ENCODE measurements around the gene MAST4. TPM values are rescaled to one million over a fixed set of nuclear protein-coding genes. Genes with fewer than 3 reads are reported as not detected.

Gene MAST4
- total and polyA plus RNA-seq, 2 of the 13 experiments (the other 11 are each of a cell fraction or from before 2014, with no cell fraction given): 3.4 to 3.7 TPM

DNA sequence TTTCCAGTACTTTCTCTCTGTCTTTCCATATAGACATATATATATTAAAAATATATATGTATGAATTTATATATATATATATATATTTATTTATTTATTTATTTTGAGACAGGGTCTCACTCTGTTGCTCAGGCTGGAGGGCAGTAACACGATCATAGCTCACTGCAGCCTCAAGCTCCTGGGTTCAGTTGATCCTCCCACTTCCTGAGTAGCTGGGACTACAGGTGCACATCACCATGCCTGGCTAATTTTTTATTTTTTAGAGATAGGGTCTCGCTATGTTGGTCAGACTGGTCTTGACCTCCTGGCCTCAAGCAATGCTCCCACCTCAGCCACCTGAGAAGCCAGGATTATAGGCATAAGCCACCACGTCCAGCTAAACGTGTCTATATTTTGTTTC, 390.3 kb downstream of the MAST4 start:
- ChIA-PET POLR2A (interaction anchor here (0.8 kb wide), 1 partner anchor 108 kb away, joined by 3 read pairs; no protein-coding TSS in a partner anchor), CTCF (ENCODE audit: low intra/inter-chr PET ratio, low total read pairs) (no interaction called here)
- no peaks in the 10 kb centered on the region for H3K9me3 ChIP-seq (ENCODE audit: low read length)
- H3K4me1 ChIP-seq (ENCODE audit: insufficient read depth, low read length): peaks cover 24% of the 10 kb centered on the region
- no peaks in the 10 kb centered on the region; a peak in 1 of 5 replicates for H3K27me3 ChIP-seq (ENCODE audit: control insufficient read depth in 1 of 2, insufficient read depth in 2 of 2, low read length in 2 of 2)
- no peaks in the 10 kb centered on the region for H3K36me3 ChIP-seq (replicated peaks in 1 of 2; ENCODE audit: control insufficient read depth in 1 of 2, insufficient read depth in 2 of 2, low read length in 2 of 2)
- DNase-seq (ENCODE audit: low spot score): no peak
- no peak overlapping the region for H2AFZ ChIP-seq (ENCODE audit: low read length)
- BruUV-seq (replicated peaks): no TSS peak
- no peak for ATAC-seq
- no peak overlapping the region for H3K27ac ChIP-seq (ENCODE audit: extremely low read length, insufficient read depth, low read length)
- H3K4me3 ChIP-seq (replicated peaks in 1 of 3; ENCODE audit: insufficient read depth in 1 of 3, low read depth in 2 of 3, low read length in 3 of 3): no peak overlapping the region
- intact Hi-C loops (cut with micrococcal nuclease; ENCODE audit: unreplicated experiment): loop anchor here (5.0 kb wide), 1 partner anchor 111 kb away; no protein-coding TSS in a partner anchor
- in situ Hi-C loops (cut with HindIII; ENCODE audit: extremely low pct_ligation_motif_present, low pct_unique_long_range_greater_than_20kb): loop anchor here (10.0 kb wide), 1 partner anchor 218 kb away; no protein-coding TSS in a partner anchor
- FAIRE-seq: no peak
- H3K9ac ChIP-seq (ENCODE audit: insufficient read depth, low read depth, low read length): no peak overlapping the region
- 47% methylated on average over 4 of the region's 4 CpGs for WGBS (ENCODE audit: low lambda C conversion rate)
- H4K20me1 ChIP-seq (ENCODE audit: insufficient read depth, low read length): no peaks in the 10 kb centered on the region
- H3K4me2 ChIP-seq (ENCODE audit: low read depth, low read length): no peak overlapping the region
- no peaks in the 10 kb centered on the region for H3K79me2 ChIP-seq (ENCODE audit: insufficient read depth, low read length)
- TF ChIP-seq, protein P1, sequence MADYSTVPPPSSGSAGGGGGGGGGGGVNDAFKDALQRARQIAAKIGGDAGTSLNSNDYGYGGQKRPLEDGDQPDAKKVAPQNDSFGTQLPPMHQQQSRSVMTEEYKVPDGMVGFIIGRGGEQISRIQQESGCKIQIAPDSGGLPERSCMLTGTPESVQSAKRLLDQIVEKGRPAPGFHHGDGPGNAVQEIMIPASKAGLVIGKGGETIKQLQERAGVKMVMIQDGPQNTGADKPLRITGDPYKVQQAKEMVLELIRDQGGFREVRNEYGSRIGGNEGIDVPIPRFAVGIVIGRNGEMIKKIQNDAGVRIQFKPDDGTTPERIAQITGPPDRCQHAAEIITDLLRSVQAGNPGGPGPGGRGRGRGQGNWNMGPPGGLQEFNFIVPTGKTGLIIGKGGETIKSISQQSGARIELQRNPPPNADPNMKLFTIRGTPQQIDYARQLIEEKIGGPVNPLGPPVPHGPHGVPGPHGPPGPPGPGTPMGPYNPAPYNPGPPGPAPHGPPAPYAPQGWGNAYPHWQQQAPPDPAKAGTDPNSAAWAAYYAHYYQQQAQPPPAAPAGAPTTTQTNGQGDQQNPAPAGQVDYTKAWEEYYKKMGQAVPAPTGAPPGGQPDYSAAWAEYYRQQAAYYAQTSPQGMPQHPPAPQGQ (CRISPR knock-in tag; IDR thresholded peaks at IDR 0.05; ENCODE audit: borderline replicate concordance): no peak
- TF ChIP-seq ZKSCAN1 (IDR thresholded peaks at IDR 0.05; ENCODE audit: low read length): no peak
- no peak for TF ChIP-seq ZBTB40 (IDR thresholded peaks at IDR 0.05)
- no peak for TF ChIP-seq ZBTB40 (CRISPR knock-in tag; IDR thresholded peaks at IDR 0.05)
- no peak for TF ChIP-seq WIZ (CRISPR knock-in tag; IDR thresholded peaks at IDR 0.05)
- TF ChIP-seq, protein P2, sequence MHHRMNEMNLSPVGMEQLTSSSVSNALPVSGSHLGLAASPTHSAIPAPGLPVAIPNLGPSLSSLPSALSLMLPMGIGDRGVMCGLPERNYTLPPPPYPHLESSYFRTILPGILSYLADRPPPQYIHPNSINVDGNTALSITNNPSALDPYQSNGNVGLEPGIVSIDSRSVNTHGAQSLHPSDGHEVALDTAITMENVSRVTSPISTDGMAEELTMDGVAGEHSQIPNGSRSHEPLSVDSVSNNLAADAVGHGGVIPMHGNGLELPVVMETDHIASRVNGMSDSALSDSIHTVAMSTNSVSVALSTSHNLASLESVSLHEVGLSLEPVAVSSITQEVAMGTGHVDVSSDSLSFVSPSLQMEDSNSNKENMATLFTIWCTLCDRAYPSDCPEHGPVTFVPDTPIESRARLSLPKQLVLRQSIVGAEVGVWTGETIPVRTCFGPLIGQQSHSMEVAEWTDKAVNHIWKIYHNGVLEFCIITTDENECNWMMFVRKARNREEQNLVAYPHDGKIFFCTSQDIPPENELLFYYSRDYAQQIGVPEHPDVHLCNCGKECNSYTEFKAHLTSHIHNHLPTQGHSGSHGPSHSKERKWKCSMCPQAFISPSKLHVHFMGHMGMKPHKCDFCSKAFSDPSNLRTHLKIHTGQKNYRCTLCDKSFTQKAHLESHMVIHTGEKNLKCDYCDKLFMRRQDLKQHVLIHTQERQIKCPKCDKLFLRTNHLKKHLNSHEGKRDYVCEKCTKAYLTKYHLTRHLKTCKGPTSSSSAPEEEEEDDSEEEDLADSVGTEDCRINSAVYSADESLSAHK (CRISPR knock-in tag; IDR thresholded peaks at IDR 0.05; ENCODE audit: borderline replicate concordance): no peak
- TF ChIP-seq ZBTB26 (CRISPR knock-in tag; IDR thresholded peaks at IDR 0.05; ENCODE audit: borderline replicate concordance): no peak
- no peak for TF ChIP-seq HDAC2 (CRISPR knock-in tag; IDR thresholded peaks at IDR 0.05)
- TF ChIP-seq SRF (IDR thresholded peaks at IDR 0.05; ENCODE audit: low read depth, low read length): no peak
- TF ChIP-seq NFATC3 (CRISPR knock-in tag; IDR thresholded peaks at IDR 0.05): no peak

Data from HepG2 (cell line).